GM20000 (cell line): Measurements from ENCODE around the gene EFNA1.
A peak's percentile ranks its signal among the peaks of the same experiment; 100 is the strongest.
"Not testable (repeated sequence)": the region's sequence is repeated elsewhere in the genome, so short reads cannot be mapped to it uniquely, and the experiment has no call there.

Experiments used
- DNase-seq: peaks from one replicate; pipeline ENCODE4 v3.0.0; 2012; ENCODE audit warnings: low spot score
- TF ChIP-seq, protein P1 (sequence below): IDR thresholded peaks from 2 replicates; pipeline ENCODE4 v1.5.1; 2012; ENCODE audit warnings: mild to moderate bottlenecking, control low read depth; ENCODE audit errors: extremely low read depth, missing control alignments

EFNA1 gene

DNA sequence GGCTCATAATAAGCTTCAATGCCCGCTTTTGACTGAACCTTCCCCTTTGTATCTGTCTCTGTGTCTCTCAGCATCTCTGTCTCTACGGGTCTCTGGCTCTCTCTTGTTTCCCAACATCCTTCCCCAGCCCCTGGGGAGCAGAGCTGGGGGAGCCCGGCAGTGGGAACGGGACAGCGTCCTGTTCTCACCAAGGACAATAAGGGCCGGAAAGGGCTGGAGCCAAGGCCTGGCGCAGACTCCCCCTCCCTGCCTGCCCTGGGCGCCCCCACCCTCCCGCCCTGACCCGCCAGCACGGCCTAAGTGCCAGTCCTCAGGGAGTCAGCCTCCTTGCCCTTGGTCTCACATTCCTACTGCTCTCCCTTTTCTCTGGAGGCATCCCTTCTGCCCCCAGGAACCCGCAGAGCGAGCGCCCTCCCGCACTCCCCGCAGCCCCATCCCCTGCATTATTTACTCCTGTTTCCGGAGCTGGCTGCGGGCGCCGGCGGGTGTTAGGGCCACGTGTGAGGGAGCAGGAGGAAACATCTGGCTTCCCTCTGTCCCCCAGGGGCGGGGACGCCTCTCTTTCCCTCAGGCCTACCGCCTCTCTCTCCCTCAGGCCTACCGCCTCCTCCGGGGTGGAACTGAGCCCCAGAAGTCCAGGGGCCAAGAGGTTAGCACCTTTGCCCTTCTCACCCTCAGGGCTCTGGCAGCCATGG is 38.9 kb downstream of the EFNA1 start:
- DNase-seq = no peak
- TF ChIP-seq, protein P1, sequence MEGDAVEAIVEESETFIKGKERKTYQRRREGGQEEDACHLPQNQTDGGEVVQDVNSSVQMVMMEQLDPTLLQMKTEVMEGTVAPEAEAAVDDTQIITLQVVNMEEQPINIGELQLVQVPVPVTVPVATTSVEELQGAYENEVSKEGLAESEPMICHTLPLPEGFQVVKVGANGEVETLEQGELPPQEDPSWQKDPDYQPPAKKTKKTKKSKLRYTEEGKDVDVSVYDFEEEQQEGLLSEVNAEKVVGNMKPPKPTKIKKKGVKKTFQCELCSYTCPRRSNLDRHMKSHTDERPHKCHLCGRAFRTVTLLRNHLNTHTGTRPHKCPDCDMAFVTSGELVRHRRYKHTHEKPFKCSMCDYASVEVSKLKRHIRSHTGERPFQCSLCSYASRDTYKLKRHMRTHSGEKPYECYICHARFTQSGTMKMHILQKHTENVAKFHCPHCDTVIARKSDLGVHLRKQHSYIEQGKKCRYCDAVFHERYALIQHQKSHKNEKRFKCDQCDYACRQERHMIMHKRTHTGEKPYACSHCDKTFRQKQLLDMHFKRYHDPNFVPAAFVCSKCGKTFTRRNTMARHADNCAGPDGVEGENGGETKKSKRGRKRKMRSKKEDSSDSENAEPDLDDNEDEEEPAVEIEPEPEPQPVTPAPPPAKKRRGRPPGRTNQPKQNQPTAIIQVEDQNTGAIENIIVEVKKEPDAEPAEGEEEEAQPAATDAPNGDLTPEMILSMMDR = no peak

DNA sequence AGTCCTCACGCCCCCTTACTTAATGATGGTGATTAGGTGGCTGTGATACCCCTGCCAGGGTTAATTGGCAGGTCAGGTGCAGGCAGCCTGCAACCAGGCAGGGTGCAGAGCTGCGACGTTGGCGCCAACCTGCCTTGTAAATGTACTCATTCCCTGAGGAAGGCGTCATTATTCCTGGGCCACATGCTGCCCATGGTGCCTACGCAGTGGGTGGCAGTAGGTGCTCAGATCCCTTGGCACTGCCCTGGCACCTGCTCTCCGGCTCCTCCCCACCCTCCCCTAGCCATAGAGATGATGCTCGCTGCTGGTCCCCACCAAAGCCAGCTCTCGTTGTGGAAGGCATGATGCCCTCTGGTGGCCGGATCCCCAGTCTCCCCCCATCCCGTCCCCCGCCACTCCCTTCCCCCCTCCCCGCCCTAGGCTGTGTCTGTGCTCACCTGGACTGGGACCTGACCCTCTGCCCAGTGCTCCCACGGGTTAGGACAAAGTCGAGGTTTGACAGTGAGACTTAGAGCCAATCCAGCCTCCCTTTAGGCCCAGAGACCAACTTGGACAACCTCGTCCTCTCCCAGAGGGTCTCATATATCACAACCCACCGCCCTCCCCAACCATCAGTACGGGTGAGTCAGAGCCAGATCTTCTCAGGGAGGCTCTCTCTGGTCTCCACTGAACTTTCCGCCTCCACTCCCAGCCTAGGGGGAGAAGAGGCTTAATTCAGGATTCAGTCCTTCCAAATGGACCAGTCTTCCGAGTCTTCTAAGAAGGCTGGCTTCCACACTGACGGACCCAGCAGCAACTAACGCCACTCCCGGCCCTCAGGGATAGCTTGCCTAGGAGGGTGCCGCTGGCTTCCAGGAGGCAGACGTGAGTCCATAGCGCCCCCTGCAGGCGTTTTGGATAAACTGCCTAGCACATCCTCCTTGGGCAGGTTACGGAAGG is 39.8 kb downstream of the EFNA1 start:
- peak; percentile 81 for DNase-seq
- TF ChIP-seq, protein P1 = peak; percentile 89

DNA sequence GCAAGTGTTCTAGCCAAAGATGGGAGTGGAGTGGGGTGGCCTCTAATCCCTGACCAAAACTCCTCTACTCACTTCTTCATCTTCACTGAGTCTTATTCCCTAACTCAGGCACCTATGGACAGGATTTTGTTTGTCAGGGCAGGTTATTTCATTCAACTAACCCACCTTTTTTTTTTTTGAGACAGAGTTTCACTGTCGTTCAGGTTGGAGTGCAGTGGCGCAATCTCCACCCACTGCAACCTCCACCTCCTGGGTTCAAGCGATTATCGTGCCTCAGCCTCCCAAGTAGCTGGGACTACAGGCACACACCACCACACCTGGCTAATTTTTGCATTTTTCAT is 40.4 kb downstream of the EFNA1 start:
- DNase-seq = not testable (repeated sequence)

DNA sequence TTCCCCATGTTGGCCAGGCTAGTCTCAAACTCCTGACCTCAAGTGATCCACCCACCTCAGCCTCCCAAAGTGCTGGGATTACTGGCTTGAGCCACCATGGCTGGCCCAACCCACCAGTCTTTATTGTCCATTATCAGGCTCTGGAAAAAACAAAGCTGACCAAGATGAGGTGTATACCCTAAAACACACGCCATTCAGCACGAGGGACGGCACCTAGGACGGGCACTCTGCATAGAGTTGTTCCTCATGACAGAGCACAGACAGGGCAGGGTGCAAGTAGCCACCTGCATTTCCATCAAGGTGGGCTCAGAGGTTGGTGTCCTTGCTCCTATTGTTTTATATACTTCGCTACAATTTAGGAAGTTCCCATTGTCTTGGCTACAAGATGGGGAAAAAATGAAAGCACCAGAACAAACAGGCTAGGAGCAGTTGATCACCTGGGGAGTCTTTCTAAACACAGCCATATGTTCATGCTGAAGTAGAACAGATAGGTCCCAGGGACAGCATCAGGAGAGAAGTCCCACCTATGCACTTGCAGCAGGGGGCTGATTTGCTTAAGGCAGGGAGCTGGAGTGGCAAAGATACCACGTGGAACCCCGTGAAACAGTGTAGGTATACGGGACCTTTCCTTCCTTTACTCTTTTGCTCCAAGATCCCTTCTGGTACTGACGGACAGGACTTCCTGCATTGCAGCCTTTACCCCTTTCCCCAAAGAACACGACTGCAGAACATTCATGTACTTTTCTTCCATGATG is 41.0 kb downstream of the EFNA1 start:
- DNase-seq = peak; percentile 2
- TF ChIP-seq, protein P1 = no peak

DNA sequence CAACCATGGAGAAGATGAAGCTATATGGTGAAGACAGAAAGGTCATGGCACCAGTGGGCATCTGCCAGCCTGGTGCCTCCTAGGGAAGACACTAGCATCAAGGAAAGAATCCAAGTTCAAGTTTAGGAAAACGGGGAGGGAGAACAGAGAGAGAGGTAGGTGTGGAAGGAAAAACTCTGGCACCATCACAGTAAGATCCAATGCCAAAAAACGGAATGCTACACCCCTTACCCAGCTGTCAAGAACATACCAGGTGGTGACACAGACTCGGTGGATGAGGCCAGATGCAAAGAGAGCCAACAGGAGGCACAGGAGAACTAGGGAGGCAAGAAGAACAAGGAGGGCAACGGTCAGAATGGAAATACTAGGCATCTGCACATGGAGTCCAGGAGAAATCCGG is 41.9 kb downstream of the EFNA1 start:
- no peak for DNase-seq
- TF ChIP-seq, protein P1 = no peak

DNA sequence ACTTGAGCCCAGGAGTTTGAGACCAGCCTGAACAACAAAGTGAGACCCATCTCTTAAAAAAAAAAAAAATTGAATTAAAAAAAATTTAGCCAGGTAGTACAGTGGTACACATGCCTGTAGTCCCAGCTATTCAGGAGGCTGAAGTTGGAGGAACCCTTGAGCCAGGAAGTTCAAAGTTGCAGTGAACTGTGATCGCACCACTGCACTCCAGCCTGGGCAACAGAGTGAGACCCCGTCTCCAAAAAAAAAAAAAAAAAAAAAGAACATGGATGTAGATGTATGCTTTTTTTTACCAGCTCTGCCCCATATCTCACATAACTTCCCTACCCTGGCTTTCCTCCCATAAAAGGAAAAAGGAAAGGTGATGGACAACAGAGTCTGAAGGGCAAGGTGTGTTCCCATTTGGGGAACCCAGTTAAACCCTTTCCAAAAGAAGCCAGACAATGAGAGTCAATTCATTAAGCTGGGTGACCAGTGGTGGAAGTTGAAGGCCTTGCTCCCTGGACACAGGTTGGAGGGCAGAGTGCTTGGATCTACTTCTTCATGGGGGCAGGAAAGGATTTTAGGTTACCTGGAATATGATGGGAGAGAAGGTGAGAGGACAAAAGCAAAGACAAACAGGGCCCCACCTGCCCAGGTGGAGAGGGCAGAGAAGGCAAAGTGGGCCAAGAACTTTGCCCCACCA is 42.6 kb downstream of the EFNA1 start:
- TF ChIP-seq, protein P1 = no peak
- DNase-seq = no peak

DNA sequence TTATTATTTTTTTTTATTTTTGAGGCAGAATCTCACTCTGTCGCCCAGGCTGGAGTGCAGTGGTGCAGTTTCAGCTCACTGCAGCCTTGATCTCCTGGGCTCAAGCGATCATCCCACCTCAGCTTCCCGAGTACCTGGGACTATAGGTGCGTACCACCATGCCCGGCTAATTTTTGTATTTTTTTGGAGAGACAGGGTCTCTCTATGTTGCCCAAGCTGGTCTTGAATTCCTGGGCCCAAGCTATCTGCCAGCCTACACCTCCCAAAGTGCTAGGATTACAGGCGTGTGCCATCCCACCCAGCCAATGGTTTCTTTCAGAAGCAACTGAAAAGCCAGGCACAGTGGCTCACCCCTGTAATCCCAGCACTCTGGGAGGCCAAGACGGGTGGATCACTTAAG is 43.1 kb downstream of the EFNA1 start:
- TF ChIP-seq, protein P1 = no peak
- DNase-seq = no peak
